MM.1S (cell line): Measurements from ENCODE around the gene PKD2L2.

ENCODE experiments used
- CTCF ChIP-seq: fragments of 300-600 bp; sonication (generic); IDR thresholded peaks from 2 replicates; pipeline ENCODE4 v1.5.1; 2016; ENCODE audit warnings: antibody characterized with exemption, low read length, mixed read lengths
- EZH2 ChIP-seq: fragments of 300-600 bp; sonication (generic); optimal IDR thresholded peaks from 2 replicates; pipeline ENCODE3; 2017; ENCODE audit warnings: low read depth, mild to moderate bottlenecking, antibody characterized with exemption, low read length, mixed read lengths

DNA sequence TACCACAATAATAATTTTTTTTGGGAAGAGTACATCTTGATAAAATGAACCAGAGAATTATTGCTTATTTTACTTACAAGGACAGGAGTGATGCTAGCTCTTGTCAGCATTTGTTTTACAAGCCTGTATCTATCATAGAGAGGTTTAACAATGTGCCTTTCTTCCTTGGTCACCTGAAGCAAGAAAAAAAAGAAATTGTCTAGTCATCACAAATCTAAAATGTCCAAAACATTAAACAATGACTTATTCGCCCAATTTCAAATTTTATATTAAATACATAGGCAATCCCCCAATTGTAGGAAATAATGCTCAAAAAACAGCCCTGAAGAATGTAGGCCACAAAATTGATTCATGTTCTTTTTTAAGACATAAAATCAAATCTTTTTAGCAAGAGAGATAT, 56.6 kb downstream of the PKD2L2 start:
- no peak for TF ChIP-seq CTCF
- no peak for TF ChIP-seq EZH2
